ENCODE data around the gene TTC23L. TPM values are rescaled to one million over a fixed set of nuclear protein-coding genes. Genes with fewer than 3 reads are reported as not detected.

Gene TTC23L
- total RNA-seq, 1 donor from 2014 or later = not detected

DNA sequence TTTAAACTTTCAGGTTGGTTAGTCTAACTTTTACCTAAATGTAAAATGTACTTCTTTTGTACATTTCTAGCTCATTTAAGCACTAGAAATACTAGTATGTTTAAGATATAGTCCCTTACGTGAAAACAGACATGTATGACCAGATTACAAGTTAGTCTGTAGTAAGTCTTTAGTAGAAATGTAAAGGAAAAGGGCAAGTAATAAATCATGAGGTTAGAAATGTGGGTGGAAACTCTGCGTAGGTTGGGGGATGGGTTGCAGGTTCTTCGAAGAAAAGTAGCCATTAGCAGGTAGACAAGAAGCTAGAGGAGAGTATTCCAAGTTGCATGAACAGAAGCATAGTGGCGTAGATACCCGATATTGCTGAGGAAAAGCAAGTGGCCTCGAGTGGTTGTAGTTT is 53.5 kb downstream of the TTC23L start:
- DNase-seq = no peak
- Mint-ChIP-seq H3K9me3 (no peaks in the 10 kb centered on the region), H3K27me3 (no peaks in the 10 kb centered on the region), H3K4me3 (no peak overlapping the region), H3K4me1 (no peaks in the 10 kb centered on the region), H3K27ac (no peak overlapping the region), H3K36me3 (ENCODE audit: low read depth) (no peaks in the 10 kb centered on the region)
- ATAC-seq (ENCODE audit: low read depth) = no peak
- TF ChIP-seq, protein P1, sequence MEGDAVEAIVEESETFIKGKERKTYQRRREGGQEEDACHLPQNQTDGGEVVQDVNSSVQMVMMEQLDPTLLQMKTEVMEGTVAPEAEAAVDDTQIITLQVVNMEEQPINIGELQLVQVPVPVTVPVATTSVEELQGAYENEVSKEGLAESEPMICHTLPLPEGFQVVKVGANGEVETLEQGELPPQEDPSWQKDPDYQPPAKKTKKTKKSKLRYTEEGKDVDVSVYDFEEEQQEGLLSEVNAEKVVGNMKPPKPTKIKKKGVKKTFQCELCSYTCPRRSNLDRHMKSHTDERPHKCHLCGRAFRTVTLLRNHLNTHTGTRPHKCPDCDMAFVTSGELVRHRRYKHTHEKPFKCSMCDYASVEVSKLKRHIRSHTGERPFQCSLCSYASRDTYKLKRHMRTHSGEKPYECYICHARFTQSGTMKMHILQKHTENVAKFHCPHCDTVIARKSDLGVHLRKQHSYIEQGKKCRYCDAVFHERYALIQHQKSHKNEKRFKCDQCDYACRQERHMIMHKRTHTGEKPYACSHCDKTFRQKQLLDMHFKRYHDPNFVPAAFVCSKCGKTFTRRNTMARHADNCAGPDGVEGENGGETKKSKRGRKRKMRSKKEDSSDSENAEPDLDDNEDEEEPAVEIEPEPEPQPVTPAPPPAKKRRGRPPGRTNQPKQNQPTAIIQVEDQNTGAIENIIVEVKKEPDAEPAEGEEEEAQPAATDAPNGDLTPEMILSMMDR (IDR thresholded peaks at IDR 0.05) = no peak
- intact Hi-C loops (cut with micrococcal nuclease) = no loop called here
- CTCF ChIA-PET = no interaction called here
- POLR2A ChIA-PET = no interaction called here

DNA sequence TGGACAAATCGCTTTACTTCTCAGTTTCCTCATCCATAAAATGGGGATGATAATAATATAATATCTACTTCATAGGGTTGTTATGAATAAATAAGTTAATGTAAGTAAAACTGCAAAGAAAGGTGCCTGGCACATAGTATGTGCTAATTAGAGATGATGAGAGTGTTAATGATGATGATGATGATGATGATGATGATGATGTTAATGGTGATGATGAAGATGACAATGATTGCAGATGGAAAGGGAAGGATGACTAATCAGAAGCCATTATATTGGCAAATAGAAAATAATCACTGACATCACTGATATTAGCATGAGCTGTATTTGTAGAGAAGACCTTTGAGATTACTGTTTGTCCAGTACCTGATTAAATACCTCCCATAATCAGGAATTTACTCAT is 55.8 kb downstream of the TTC23L start:
- intact Hi-C loops (cut with micrococcal nuclease) = loop anchor here (5.0 kb wide), 1 partner anchor 237 kb away; the partner anchor contains the start of gene RAI14
- POLR2A ChIA-PET = no interaction called here

DNA sequence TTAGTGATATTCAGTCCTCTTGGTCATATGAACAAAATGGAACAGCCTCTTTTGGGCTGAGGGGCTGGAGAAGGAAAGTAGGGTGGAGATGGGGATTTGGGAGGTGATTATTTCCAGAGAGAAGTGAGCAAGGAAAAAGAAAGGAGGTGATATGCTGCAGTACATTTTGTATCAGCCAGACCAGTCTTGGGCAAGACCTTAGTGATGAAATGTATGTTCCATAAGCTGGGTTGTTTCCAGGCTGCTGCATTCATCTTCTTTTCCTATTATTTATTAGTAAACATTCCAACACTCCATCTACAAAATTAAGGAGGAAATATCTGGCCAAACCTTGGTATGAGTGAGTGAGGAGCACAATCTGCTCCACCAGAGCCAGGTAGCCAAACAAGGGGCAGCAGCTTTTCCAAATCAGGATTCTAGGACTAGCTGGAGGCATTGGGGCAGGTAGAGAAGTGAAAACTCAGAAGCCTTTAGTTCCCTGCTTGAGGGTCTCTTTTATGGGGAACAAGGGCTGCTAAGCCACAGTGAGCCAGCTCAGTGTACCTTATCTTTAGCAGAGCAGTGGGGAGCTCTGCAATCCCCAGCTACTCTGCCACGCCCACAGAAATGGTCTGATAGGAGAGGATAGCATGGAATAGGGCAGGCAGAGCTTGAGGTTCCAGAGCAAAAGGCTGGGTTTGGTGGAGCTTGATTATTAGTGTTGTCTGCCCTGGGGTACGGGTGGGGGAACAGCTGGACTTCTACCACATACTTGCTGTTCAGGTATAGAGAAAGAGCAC is 56.9 kb downstream of the TTC23L start:
- H3K36me3 Mint-ChIP-seq (ENCODE audit: low read depth) = no peaks in the 10 kb centered on the region
- POLR2A ChIA-PET = no interaction called here
- H3K9me3 Mint-ChIP-seq = no peaks in the 10 kb centered on the region
- TF ChIP-seq, protein P1 (IDR thresholded peaks at IDR 0.05) = no peak
- no peak for DNase-seq
- no peak for ATAC-seq (ENCODE audit: low read depth)
- intact Hi-C loops (cut with micrococcal nuclease) = loop anchor here (5.0 kb wide), 1 partner anchor 239 kb away; the partner anchor contains the start of gene RAI14
- no peaks in the 10 kb centered on the region for H3K27me3 Mint-ChIP-seq
- no peak overlapping the region for H3K4me3 Mint-ChIP-seq
- CTCF ChIA-PET = interaction anchor here (0.6 to 5.5 kb wide), 5 partner anchors 57 to 421 kb away, joined by 3 to 50 read pairs (median 3); partner anchors contain the start of gene TTC23L
- H3K27ac Mint-ChIP-seq = no peak overlapping the region
- H3K4me1 Mint-ChIP-seq = no peaks in the 10 kb centered on the region

More for the DNA sequence above, 55.8 kb downstream of the TTC23L start:
- H3K36me3 Mint-ChIP-seq (ENCODE audit: low read depth) = no peaks in the 10 kb centered on the region
- no peaks in the 10 kb centered on the region for H3K9me3 Mint-ChIP-seq
- no peak for DNase-seq
- H3K4me1 Mint-ChIP-seq = no peaks in the 10 kb centered on the region
- CTCF ChIA-PET = interaction anchor here (4.0 kb wide), 1 partner anchor 371 kb away, joined by 31 read pairs; no protein-coding TSS in a partner anchor
- TF ChIP-seq, protein P1 (IDR thresholded peaks at IDR 0.05) = no peak
- H3K27me3 Mint-ChIP-seq = no peaks in the 10 kb centered on the region
- H3K27ac Mint-ChIP-seq = no peak overlapping the region
- no peak for ATAC-seq (ENCODE audit: low read depth)
- H3K4me3 Mint-ChIP-seq = no peak overlapping the region

DNA sequence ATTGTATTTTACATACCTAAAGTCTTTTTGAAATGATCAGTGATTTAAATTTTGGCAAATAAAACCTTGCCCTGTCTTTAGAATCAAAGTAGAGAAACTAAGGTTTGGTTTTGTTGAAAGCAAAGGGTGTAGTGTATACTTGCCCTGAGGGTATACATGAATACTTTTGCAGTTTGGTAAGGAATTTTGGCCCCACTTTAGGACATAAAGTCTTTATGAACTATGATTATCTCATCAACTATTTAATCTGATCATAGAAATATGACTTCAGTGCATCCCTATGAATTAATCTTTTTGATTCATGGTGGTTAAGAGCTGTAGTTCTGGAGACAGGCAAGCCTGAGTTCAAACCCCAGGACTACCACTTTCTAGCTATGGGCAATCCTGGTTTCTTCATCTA is 58.7 kb downstream of the TTC23L start:
- no peak for DNase-seq

More for the DNA sequence above, 58.7 kb downstream of the TTC23L start:
- H3K4me1 Mint-ChIP-seq = no peaks in the 10 kb centered on the region
- ATAC-seq (ENCODE audit: low read depth) = no peak
- POLR2A ChIA-PET = no interaction called here
- intact Hi-C loops (cut with micrococcal nuclease) = loop anchor here (1.0 to 5.0 kb wide), 5 partner anchors 154 to 423 kb away; partner anchors contain the start of gene RAI14
- CTCF ChIA-PET = interaction anchor here (0.6 to 5.5 kb wide), 12 partner anchors 11 to 423 kb away, joined by 3 to 73 read pairs (median 6); partner anchors contain the start of gene TTC23L
- TF ChIP-seq, protein P1 (IDR thresholded peaks at IDR 0.05) = no peak
- no peaks in the 10 kb centered on the region for H3K9me3 Mint-ChIP-seq
- H3K36me3 Mint-ChIP-seq (ENCODE audit: low read depth) = peaks cover 6% of the 10 kb centered on the region
- no peak overlapping the region for H3K27ac Mint-ChIP-seq
- H3K4me3 Mint-ChIP-seq = no peak overlapping the region
- H3K27me3 Mint-ChIP-seq = no peaks in the 10 kb centered on the region
